NT2/D1 (cell line): Measurements from ENCODE around the gene SIAE.

ENCODE experiments used
- SUZ12 ChIP-seq: IDR thresholded peaks from 2 replicates; pipeline ENCODE4 v1.6.1; 2011; ENCODE audit not compliant: insufficient read length, insufficient read depth; ENCODE audit errors: extremely low read depth
- YY1 ChIP-seq: IDR thresholded peaks from 2 replicates; pipeline ENCODE4 v1.6.1; 2011; ENCODE audit not compliant: insufficient read length, insufficient read depth
- ZNF274 ChIP-seq: IDR thresholded peaks from 2 replicates; pipeline ENCODE4 v1.6.1; 2011; ENCODE audit warnings: mild to moderate bottlenecking, low read depth, low read length

DNA sequence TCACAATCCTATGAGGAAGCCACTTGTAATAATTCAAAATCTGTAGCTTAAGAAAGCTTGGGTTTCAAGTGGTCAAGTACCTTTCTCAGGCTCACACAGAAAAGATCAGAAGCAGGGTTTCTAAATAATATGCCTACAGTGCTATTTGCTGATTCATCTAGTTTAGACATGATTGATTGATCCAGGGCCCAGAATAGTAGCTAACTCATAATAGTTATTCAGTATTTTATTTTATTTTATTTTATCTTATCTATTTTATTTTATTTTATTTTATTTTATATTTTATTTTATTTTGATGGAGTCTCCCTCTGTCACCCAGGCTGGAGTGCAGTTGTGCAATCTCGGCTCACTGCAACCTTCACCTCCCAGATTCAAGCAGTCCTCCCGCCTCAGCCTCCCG is 78.2 kb downstream of the SIAE start:
- TF ChIP-seq YY1 (no peak), SUZ12 (no peak), ZNF274 (no peak)
